ENCODE results near the gene SEC11C.
"Not testable (repeated sequence)": the region's sequence is repeated elsewhere in the genome, so short reads cannot be mapped to it uniquely, and the experiment has no call there.

SEC11C gene

GRCh38 chr18:59141294-59142068, 1.8 kb downstream of the SEC11C start:
- Histone ChIP-seq H3K4me3 (no peak overlapping the region), H3K27me3 (no peaks in the 10 kb centered on the region), H3K4me1 (peaks cover 0 to 11% (median 7%) of the 10 kb centered on the region in 4 donors), H3K36me3 (no peaks in the 10 kb centered on the region), H3K27ac (no peak overlapping the region), H3K9me3 (no peaks in the 10 kb centered on the region)
- TF ChIP-seq CTCF (IDR thresholded peaks at IDR 0.05) = no peak
- no peak for DNase-seq
- intact Hi-C loops (cut with DNase I; ENCODE audit: low total_unique reads) = no loop called here

- no peak for TF ChIP-seq CTCF (IDR thresholded peaks at IDR 0.05)
- Histone ChIP-seq H3K36me3 (no peaks in the 10 kb centered on the region), H3K4me3 (no peak overlapping the region), H3K4me1 (peaks cover 0 to 11% (median 7%) of the 10 kb centered on the region in 4 donors), H3K27ac (no peak overlapping the region), H3K9me3 (no peaks in the 10 kb centered on the region), H3K27me3 (no peaks in the 10 kb centered on the region)
- intact Hi-C loops (cut with DNase I; ENCODE audit: low total_unique reads) = no loop called here
- no peak for DNase-seq
Measured at GRCh38 chr18:59142274-59142673, 2.6 kb downstream of the SEC11C start.

- H3K36me3 ChIP-seq; H3K27me3 ChIP-seq; H3K9me3 ChIP-seq; DNase-seq; intact Hi-C loops (cut with DNase I; ENCODE audit: low total_unique reads); H3K4me3 ChIP-seq; H3K27ac ChIP-seq: not testable (repeated sequence)
- peaks cover 0 to 11% (median 7%) of the 10 kb centered on the region in 4 donors for H3K4me1 ChIP-seq
Measured at GRCh38 chr18:59142800-59143416, 3.2 kb downstream of the SEC11C start.

- Histone ChIP-seq H3K27ac (no peak overlapping the region), H3K9me3 (no peaks in the 10 kb centered on the region), H3K36me3 (no peaks in the 10 kb centered on the region), H3K27me3 (no peaks in the 10 kb centered on the region), H3K4me1 (peaks cover 0 to 11% (median 7%) of the 10 kb centered on the region in 4 donors), H3K4me3 (no peak overlapping the region)
- no peak for TF ChIP-seq CTCF (IDR thresholded peaks at IDR 0.05)
- DNase-seq = no peak
- intact Hi-C loops (cut with DNase I; ENCODE audit: low total_unique reads) = no loop called here
Measured at GRCh38 chr18:59143441-59143840, 3.8 kb downstream of the SEC11C start.

GRCh38 chr18:59144483-59144882, 4.8 kb downstream of the SEC11C start:
- DNase-seq = no peak
- Histone ChIP-seq H3K36me3 (peaks cover 0 to 3% (median 0%) of the 10 kb centered on the region in 3 donors), H3K4me1 (peaks cover 0 to 7% (median 6%) of the 10 kb centered on the region in 4 donors), H3K27me3 (no peaks in the 10 kb centered on the region), H3K9me3 (no peaks in the 10 kb centered on the region), H3K27ac (no peak overlapping the region), H3K4me3 (no peak overlapping the region)
- TF ChIP-seq CTCF (IDR thresholded peaks at IDR 0.05) = no peak
- intact Hi-C loops (cut with DNase I; ENCODE audit: low total_unique reads) = no loop called here

- H3K27ac ChIP-seq = no peak overlapping the region
- H3K4me3 ChIP-seq = no peak overlapping the region
- no peak for DNase-seq
- H3K9me3 ChIP-seq = no peaks in the 10 kb centered on the region
- no peaks in the 10 kb centered on the region for H3K27me3 ChIP-seq
- H3K36me3 ChIP-seq = peaks cover 0 to 7% (median 3%) of the 10 kb centered on the region in 3 donors
- intact Hi-C loops (cut with DNase I; ENCODE audit: low total_unique reads) = no loop called here
- H3K4me1 ChIP-seq = peaks cover 0 to 7% (median 6%) of the 10 kb centered on the region in 4 donors
- TF ChIP-seq CTCF (IDR thresholded peaks at IDR 0.05) = no peak
Measured at GRCh38 chr18:59145055-59145454, 5.4 kb downstream of the SEC11C start.

All from tibial artery (tissue), 4 donors.